Tibial artery (tissue), 4 donors: ENCODE measurements around the gene CSTPP1.

Experiments used
- DNase-seq, 2 donors: peaks; one replicate each; pipeline ENCODE4 v3.0.0-alpha.2; 2019
- H3K27ac ChIP-seq, 2 donors: fragments of 200-600 bp; sonication (generic) in 1 of 2; 1 replicate in 1 of 2; 2 replicates in 1 of 2; pipeline ENCODE4 v1.5.1; 2018 to 2019; ENCODE audit warnings: mild to moderate bottlenecking in 1 of 2
- H3K27me3 ChIP-seq, 2 donors: fragments of 200-600 bp; sonication (generic) in 1 of 2; one replicate each; pipeline versions ENCODE4 v1.5.1 to v1.6.0; 2016 to 2019
- H3K36me3 ChIP-seq, 3 donors: fragments of 200-600 bp; sonication (generic) in 2 of 3; one replicate each; pipeline ENCODE4 v1.5.1; 2016 to 2019; ENCODE audit warnings: mild to moderate bottlenecking in 2 of 3
- H3K4me1 ChIP-seq, 4 donors: fragments of 200-600 bp; sonication (generic) in 2 of 4; 1 replicate in 3 of 4; 2 replicates in 1 of 4; pipeline ENCODE4 v1.5.1; 2016 to 2019
- H3K4me3 ChIP-seq, 2 donors: fragments of 200-600 bp; sonication (generic) in 1 of 2; 1 replicate in 1 of 2; 2 replicates in 1 of 2; pipeline ENCODE4 v1.5.1; 2018 to 2019; ENCODE audit warnings: mild to moderate bottlenecking in 2 of 2
- H3K9me3 ChIP-seq, 3 donors: fragments of 200-600 bp; sonication (generic) in 1 of 3; one replicate each; pipeline ENCODE4 v1.5.1; 2016 to 2019
- intact Hi-C: fragments of 100-400 bp; cut with DNase I; formaldehyde crosslinking; loops from one replicate; pipeline ENCODE4 v1.15.0; 2023; ENCODE audit warnings: low total_unique reads
- TF ChIP-seq, protein P1 (sequence below), 2 experiments: fragments of 200-600 bp in 1 of 2; fragments of 450-650 bp in 1 of 2; IDR thresholded peaks; one replicate each; pipeline ENCODE4 v1.5.1; 2017 to 2019; ENCODE audit warnings: antibody characterized with exemption in 2 of 2, mild to moderate bottlenecking in 1 of 2, moderate library complexity in 1 of 2

Gene CSTPP1

DNA sequence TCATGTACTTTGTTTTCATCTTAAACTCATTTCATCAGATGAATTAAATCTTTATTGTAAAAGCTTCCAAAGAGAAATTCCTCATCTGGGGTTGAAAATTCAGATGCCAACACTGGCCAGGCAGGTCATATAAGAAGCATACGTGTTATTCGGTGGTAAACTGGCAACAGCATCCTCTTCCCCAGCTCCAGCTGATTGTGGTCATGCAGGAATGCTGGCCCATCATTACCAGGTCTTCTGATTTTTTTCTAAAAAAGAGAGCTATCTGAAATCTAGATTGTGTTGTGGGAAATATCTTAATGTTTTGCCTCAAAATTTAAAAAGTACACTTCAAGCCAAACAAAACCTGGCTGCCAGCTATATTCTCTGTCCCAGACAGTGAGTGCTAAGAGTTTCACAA is 186.5 kb downstream of the CSTPP1 start:
- TF ChIP-seq, protein P1, sequence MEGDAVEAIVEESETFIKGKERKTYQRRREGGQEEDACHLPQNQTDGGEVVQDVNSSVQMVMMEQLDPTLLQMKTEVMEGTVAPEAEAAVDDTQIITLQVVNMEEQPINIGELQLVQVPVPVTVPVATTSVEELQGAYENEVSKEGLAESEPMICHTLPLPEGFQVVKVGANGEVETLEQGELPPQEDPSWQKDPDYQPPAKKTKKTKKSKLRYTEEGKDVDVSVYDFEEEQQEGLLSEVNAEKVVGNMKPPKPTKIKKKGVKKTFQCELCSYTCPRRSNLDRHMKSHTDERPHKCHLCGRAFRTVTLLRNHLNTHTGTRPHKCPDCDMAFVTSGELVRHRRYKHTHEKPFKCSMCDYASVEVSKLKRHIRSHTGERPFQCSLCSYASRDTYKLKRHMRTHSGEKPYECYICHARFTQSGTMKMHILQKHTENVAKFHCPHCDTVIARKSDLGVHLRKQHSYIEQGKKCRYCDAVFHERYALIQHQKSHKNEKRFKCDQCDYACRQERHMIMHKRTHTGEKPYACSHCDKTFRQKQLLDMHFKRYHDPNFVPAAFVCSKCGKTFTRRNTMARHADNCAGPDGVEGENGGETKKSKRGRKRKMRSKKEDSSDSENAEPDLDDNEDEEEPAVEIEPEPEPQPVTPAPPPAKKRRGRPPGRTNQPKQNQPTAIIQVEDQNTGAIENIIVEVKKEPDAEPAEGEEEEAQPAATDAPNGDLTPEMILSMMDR (IDR thresholded peaks at IDR 0.05) = no peak
- no peaks in the 10 kb centered on the region for H3K27me3 ChIP-seq
- intact Hi-C loops = no loop called here
- H3K27ac ChIP-seq = no peak overlapping the region
- no peak for DNase-seq
- H3K9me3 ChIP-seq = no peaks in the 10 kb centered on the region
- H3K36me3 ChIP-seq = no peaks in the 10 kb centered on the region
- no peak overlapping the region for H3K4me3 ChIP-seq
- no peaks in the 10 kb centered on the region for H3K4me1 ChIP-seq

DNA sequence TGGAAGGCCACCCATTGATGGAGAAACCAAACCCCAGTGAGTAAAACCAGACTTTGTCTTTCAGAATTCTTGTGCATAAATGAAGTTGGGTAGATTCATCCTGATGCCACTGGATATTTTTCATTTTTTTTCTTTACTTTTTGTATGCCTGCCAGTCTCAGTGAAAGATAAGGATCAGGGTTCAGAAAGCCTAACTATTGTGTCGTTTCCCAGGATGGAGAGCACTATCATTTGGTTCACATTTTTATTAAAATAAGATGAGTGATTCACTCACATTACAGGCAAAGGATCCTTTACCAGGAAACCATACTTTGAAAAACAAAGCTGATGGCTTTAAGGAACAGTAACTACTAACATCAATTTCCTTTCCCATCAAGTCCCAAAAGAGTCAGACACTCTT is 188.1 kb downstream of the CSTPP1 start:
- no peak for DNase-seq
- no peaks in the 10 kb centered on the region for H3K36me3 ChIP-seq
- H3K27me3 ChIP-seq = no peaks in the 10 kb centered on the region
- no peak overlapping the region for H3K27ac ChIP-seq
- no peaks in the 10 kb centered on the region for H3K9me3 ChIP-seq
- H3K4me1 ChIP-seq = no peaks in the 10 kb centered on the region
- H3K4me3 ChIP-seq = no peak overlapping the region
- intact Hi-C loops = no loop called here
- TF ChIP-seq, protein P1 (IDR thresholded peaks at IDR 0.05) = no peak

DNA sequence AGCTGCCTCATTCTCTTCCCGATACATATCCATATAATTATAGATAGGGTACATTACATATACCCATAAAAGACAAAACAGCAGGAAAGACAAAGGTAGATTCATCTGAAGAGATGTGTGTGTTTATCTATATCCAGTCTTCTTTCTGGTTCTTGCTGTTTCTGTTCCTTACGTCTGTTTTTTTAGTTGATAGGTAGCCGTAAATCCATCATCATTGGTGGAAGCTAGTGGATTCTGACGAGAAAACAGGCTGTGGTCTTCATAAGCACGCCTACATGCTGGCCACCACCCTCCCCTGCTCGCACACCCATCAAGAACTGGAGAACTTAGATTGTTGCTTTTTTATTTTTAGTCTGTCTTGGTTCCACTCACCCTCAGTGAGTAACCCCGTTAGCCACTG is 188.5 kb downstream of the CSTPP1 start:
- Histone ChIP-seq H3K4me1 (no peaks in the 10 kb centered on the region), H3K36me3 (no peaks in the 10 kb centered on the region), H3K4me3 (no peak overlapping the region), H3K9me3 (no peaks in the 10 kb centered on the region), H3K27ac (no peak overlapping the region), H3K27me3 (no peaks in the 10 kb centered on the region)
- no peak for DNase-seq
- intact Hi-C loops = no loop called here
- TF ChIP-seq, protein P1 (IDR thresholded peaks at IDR 0.05) = no peak

DNA sequence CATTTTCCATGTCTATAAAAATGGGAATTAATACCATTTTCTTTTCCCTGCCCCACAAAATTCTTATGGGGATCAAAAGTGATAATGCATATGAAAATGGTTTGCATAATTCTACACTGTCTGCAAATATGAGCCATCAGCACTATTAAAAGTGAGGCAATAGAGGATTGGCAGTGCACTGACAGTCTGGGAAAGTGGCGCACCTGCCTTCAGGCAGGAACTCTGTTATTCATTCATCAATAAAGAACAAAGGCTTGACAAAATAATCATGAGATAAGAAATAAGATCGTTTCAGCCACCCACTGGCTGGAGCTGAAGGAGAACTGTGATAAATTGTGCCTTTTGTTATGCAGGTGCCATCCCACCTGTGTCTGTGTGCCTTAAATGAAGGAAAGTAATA is 190.7 kb downstream of the CSTPP1 start:
- Histone ChIP-seq H3K4me1 (no peaks in the 10 kb centered on the region), H3K27ac (no peak overlapping the region), H3K27me3 (no peaks in the 10 kb centered on the region), H3K9me3 (no peaks in the 10 kb centered on the region), H3K36me3 (no peaks in the 10 kb centered on the region), H3K4me3 (no peak overlapping the region)
- no peak for DNase-seq
- intact Hi-C loops = no loop called here
- TF ChIP-seq, protein P1 (IDR thresholded peaks at IDR 0.05) = no peak

DNA sequence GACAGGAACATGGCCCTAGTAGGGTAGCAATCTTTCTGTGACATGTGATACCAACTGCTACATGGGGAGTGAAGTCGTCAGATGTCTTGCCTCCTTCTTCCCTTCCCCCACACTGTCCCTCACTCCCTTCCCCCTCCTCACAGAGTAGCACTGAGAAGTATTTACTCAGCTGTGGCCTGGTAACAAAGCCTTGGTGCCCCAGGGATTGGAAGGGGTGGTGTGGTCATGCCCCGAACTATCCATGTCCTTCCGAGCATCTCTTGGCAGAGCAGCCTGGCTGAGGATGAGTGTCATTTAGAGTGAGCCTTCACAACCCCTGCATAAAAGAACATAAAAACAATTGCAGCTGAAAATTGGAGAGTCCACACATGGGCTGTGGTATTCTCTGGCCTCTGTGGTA is 194.0 kb downstream of the CSTPP1 start:
- Histone ChIP-seq H3K9me3 (no peaks in the 10 kb centered on the region), H3K27me3 (no peaks in the 10 kb centered on the region), H3K27ac (no peak overlapping the region), H3K4me3 (no peak overlapping the region), H3K4me1 (no peaks in the 10 kb centered on the region), H3K36me3 (no peaks in the 10 kb centered on the region)
- intact Hi-C loops = no loop called here
- TF ChIP-seq, protein P1 (IDR thresholded peaks at IDR 0.05) = no peak
- DNase-seq = no peak

DNA sequence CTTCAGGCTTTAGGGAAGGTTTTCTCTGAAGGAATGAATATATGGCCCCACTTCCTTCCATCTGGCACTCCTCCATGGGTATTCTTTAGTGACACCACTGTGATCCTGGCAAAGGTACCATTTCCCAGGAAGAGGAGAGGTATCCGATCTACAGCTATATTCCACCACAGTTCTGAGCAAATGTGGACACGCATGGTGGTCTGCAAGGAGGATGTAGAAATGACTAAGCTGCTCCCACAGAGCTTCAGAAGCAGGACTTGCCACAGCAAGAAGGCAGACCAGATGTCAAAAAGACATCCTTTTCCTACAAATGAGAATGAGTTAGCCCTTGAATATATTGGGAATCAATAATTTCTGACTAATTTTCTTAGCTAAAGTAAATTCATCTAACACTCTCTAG is 194.6 kb downstream of the CSTPP1 start:
- H3K27me3 ChIP-seq = no peaks in the 10 kb centered on the region
- H3K36me3 ChIP-seq = no peaks in the 10 kb centered on the region
- H3K27ac ChIP-seq = no peak overlapping the region
- no peak for DNase-seq
- TF ChIP-seq, protein P1 (IDR thresholded peaks at IDR 0.05) = no peak
- intact Hi-C loops = no loop called here
- H3K4me3 ChIP-seq = no peak overlapping the region
- no peaks in the 10 kb centered on the region for H3K9me3 ChIP-seq
- H3K4me1 ChIP-seq = no peaks in the 10 kb centered on the region
